H1 (cell line): Measurements from ENCODE around the gene CTSL. TPM values are rescaled to one million over a fixed set of nuclear protein-coding genes. Genes with fewer than 3 reads are reported as not detected.

ENCODE experiments used
- CTCF ChIA-PET: fragments of 300-600 bp; sonication (Branson Sonifier 250); formaldehyde crosslinking; loops from one replicate; lab custom pipeline; 2021; ENCODE audit not compliant: partially characterized antibody; lab: Charles Lee
- POLR2A ChIA-PET: fragments of 300-600 bp; sonication (Branson Sonifier 250); formaldehyde crosslinking; loops from one replicate; lab custom pipeline; 2021; ENCODE audit warnings: inconsistent platforms; ENCODE audit not compliant: partially characterized antibody; lab: Charles Lee
- DNase-seq, 2 experiments: peaks; one replicate each; pipeline versions ENCODE4 v3.0.0 to v3.0.0-alpha.2; 2010 to 2022; ENCODE audit warnings: low spot score in 2 of 2, low read depth in 1 of 2, mixed read lengths in 1 of 2
- FAIRE-seq: peaks from 2 replicates; lab custom pipeline; 2011; peaks lifted over from hg19 to GRCh38; lab: Jason Lieb, UNC
- H2AFZ ChIP-seq: 2 replicates; pipeline ENCODE4 v1.8.1; 2012; ENCODE audit warnings: low read length, inconsistent platforms
- H2AK5ac ChIP-seq: 2 replicates; pipeline ENCODE4 v1.6.1; 2013; ENCODE audit warnings: low read depth, low read length
- H2BK120ac ChIP-seq: replicated peaks from 2 replicates; pipeline ENCODE3; 2013; ENCODE audit warnings: low read depth, low read length, inconsistent platforms
- H2BK12ac ChIP-seq: 2 replicates; pipeline ENCODE4 v1.6.1; 2013; ENCODE audit warnings: low read depth, low read length
- H2BK15ac ChIP-seq: 2 replicates; pipeline ENCODE4 v1.6.1; 2013; ENCODE audit warnings: low read length
- H2BK20ac ChIP-seq: 2 replicates; pipeline ENCODE4 v1.6.1; 2013; ENCODE audit warnings: low read length
- H2BK5ac ChIP-seq: 2 replicates; pipeline ENCODE4 v1.6.1; 2013; ENCODE audit warnings: low read depth, low read length
- H3K14ac ChIP-seq: 2 replicates; pipeline ENCODE4 v1.6.1; 2013; ENCODE audit warnings: inconsistent platforms; ENCODE audit not compliant: insufficient read length
- H3K18ac ChIP-seq: 2 replicates; pipeline ENCODE4 v1.6.1; 2013; ENCODE audit warnings: low read length; ENCODE audit errors: extremely low read depth
- H3K23ac ChIP-seq: 2 replicates; pipeline ENCODE4 v1.6.1; 2013; ENCODE audit warnings: inconsistent platforms; ENCODE audit not compliant: insufficient read length
- H3K23me2 ChIP-seq: 2 replicates; pipeline ENCODE4 v1.6.1; 2013; ENCODE audit warnings: low read depth, low read length
- H3K27ac ChIP-seq: 2 replicates; pipeline ENCODE4 v1.6.1; 2011; ENCODE audit warnings: low read depth, low read length, inconsistent platforms
- H3K27me3 ChIP-seq, 4 experiments: replicated peaks in 1 of 4; 1 replicate in 1 of 4; 2 replicates in 3 of 4; pipeline versions ENCODE4 v1.6.1 to v1.8.1; 2011 to 2013; ENCODE audit warnings: low read length in 3 of 4, mild to moderate bottlenecking in 3 of 4, inconsistent platforms in 2 of 4, mixed read lengths in 2 of 4, moderate library complexity in 1 of 4; ENCODE audit not compliant: control insufficient read depth in 3 of 4, insufficient read depth in 3 of 4; ENCODE audit errors: extremely low read depth in 1 of 4
- H3K36me3 ChIP-seq, 4 experiments: 2 replicates each; pipeline versions ENCODE4 v1.6.1 to v1.8.1; 2011 to 2013; ENCODE audit warnings: mild to moderate bottlenecking in 4 of 4, low read length in 3 of 4, moderate library complexity in 2 of 4, control low read depth in 1 of 4, inconsistent platforms in 1 of 4; ENCODE audit not compliant: insufficient read depth in 4 of 4, control insufficient read depth in 2 of 4
- H3K4ac ChIP-seq: replicated peaks from 2 replicates; pipeline ENCODE3; 2013; ENCODE audit warnings: low read length, low read depth, mixed read lengths, inconsistent platforms; ENCODE audit not compliant: insufficient read length
- H3K4me1 ChIP-seq, 4 experiments: replicated peaks in 1 of 4; 1 replicate in 1 of 4; 2 replicates in 3 of 4; pipeline versions ENCODE4 v1.6.1 to v1.8.1; 2011 to 2013; ENCODE audit warnings: low read length in 3 of 4, inconsistent platforms in 2 of 4, mixed read lengths in 1 of 4; ENCODE audit not compliant: insufficient read depth in 4 of 4, control insufficient read depth in 3 of 4
- H3K4me2 ChIP-seq, 2 experiments: 2 replicates each; pipeline versions ENCODE4 v1.6.1 to v1.8.1; 2011 to 2013; ENCODE audit warnings: low read depth in 2 of 2, low read length in 2 of 2, control low read depth in 1 of 2, inconsistent platforms in 1 of 2, mild to moderate bottlenecking in 1 of 2; ENCODE audit not compliant: insufficient read depth in 1 of 2
- H3K4me3 ChIP-seq, 4 experiments: fragments of 200-600, 300-600 bp in 1 of 4; sonication (generic), shearing (Covaris generic), sonication (Bioruptor Twin) in 1 of 4; 2 replicates each; pipeline versions ENCODE4 v1.5.1 to v1.8.1; 2011 to 2016; ENCODE audit warnings: low read length in 4 of 4, low read depth in 3 of 4, control low read depth in 2 of 4, inconsistent platforms in 2 of 4, mild to moderate bottlenecking in 2 of 4, mixed read lengths in 1 of 4, moderate library complexity in 1 of 4; ENCODE audit not compliant: insufficient read depth in 2 of 4; ENCODE audit errors: extremely low read depth in 1 of 4
- H3K56ac ChIP-seq: replicated peaks from 2 replicates; pipeline ENCODE3; 2013; ENCODE audit warnings: low read depth, mild to moderate bottlenecking, mixed read lengths, low read length, inconsistent platforms; ENCODE audit not compliant: insufficient read length
- H3K79me1 ChIP-seq: 2 replicates; pipeline ENCODE4 v1.6.1; 2013; ENCODE audit warnings: low read depth, low read length, control low read depth
- H3K79me2 ChIP-seq, 2 experiments: 2 replicates each; pipeline versions ENCODE4 v1.6.1 to v1.8.1; 2012 to 2013; ENCODE audit warnings: low read length in 2 of 2, mild to moderate bottlenecking in 2 of 2, inconsistent platforms in 1 of 2; ENCODE audit not compliant: insufficient read depth in 2 of 2, control insufficient read depth in 1 of 2
- H3K9ac ChIP-seq, 4 experiments: replicated peaks in 1 of 4; 1 replicate in 1 of 4; 2 replicates in 3 of 4; pipeline versions ENCODE4 v1.6.1 to v1.8.1; 2011 to 2013; ENCODE audit warnings: low read depth in 3 of 4, low read length in 3 of 4, control low read depth in 2 of 4, mild to moderate bottlenecking in 2 of 4, moderate library complexity in 2 of 4, inconsistent platforms in 1 of 4; ENCODE audit errors: extremely low read depth in 1 of 4
- H3K9me3 ChIP-seq, 2 experiments: 2 replicates each; pipeline versions ENCODE4 v1.6.1 to v1.8.1; 2012 to 2013; ENCODE audit warnings: mild to moderate bottlenecking in 2 of 2, moderate library complexity in 2 of 2, control low read depth in 1 of 2, inconsistent platforms in 1 of 2, low read depth in 1 of 2, low read length in 1 of 2, mixed read lengths in 1 of 2; ENCODE audit not compliant: insufficient read depth in 2 of 2
- H4K20me1 ChIP-seq, 2 experiments: replicated peaks in 1 of 2; 2 replicates each; pipeline versions ENCODE3 to v1.8.1; 2011 to 2013; ENCODE audit warnings: inconsistent platforms in 2 of 2, low read length in 2 of 2, mild to moderate bottlenecking in 1 of 2; ENCODE audit not compliant: insufficient read depth in 2 of 2, control insufficient read depth in 1 of 2
- H4K5ac ChIP-seq: 2 replicates; pipeline ENCODE4 v1.6.1; 2013; ENCODE audit warnings: low read length, low read depth, mixed read lengths, inconsistent platforms; ENCODE audit not compliant: insufficient read length
- H4K8ac ChIP-seq: 2 replicates; pipeline ENCODE4 v1.8.0; 2013; ENCODE audit warnings: mild to moderate bottlenecking, moderate library complexity, low read length, inconsistent platforms; ENCODE audit not compliant: insufficient read depth; ENCODE audit errors: extremely low read depth
- H4K91ac ChIP-seq: replicated peaks from 2 replicates; pipeline ENCODE3; 2013; ENCODE audit warnings: low read length, mixed read lengths, inconsistent platforms; ENCODE audit not compliant: insufficient read length
- FOSL1 ChIP-seq: IDR thresholded peaks from 2 replicates; pipeline ENCODE4 v1.6.1; 2011; ENCODE audit warnings: mild to moderate bottlenecking, low read depth, low read length, moderate library complexity; ENCODE audit not compliant: insufficient read depth
- KDM5A ChIP-seq: fragments of 200-600 bp; IDR thresholded peaks from 2 replicates; pipeline ENCODE4 v1.7.1; 2012; ENCODE audit warnings: mild to moderate bottlenecking, low read length, inconsistent platforms, mixed read lengths
- POU5F1 ChIP-seq: IDR thresholded peaks from 2 replicates; pipeline ENCODE4 v1.6.1; 2011; ENCODE audit warnings: low read depth, mild to moderate bottlenecking, low read length, moderate library complexity
- SP4 ChIP-seq: IDR thresholded peaks from 2 replicates; pipeline ENCODE4 v1.6.1; 2012; ENCODE audit warnings: low read length, inconsistent platforms
- WGBS, 2 experiments: shearing (Covaris generic) in 1 of 2; methylation state at CpG; one replicate each; pipeline versions ENCODE4 v1.1.6 to v1.1.7; 2013 to 2015; ENCODE audit warnings: low lambda C conversion rate in 2 of 2, mixed read lengths in 2 of 2, inconsistent platforms in 1 of 2, low coverage in 1 of 2, missing lambda C conversion rate in 1 of 2; ENCODE audit not compliant: insufficient replicate concordance in 2 of 2, insufficient coverage in 1 of 2, insufficient read length in 1 of 2; ENCODE audit errors: extremely low coverage in 1 of 2, missing lambda C conversion rate in 1 of 2; 5-methylcytosine and 5-hydroxymethylcytosine counted together
- polyA plus RNA-seq, 7 experiments: library from polyadenylated mRNA; depleted of rRNA in 3 of 7; stranded (reverse) in 5 of 7; unstranded in 2 of 7; fragments of >200 nt in 5 of 7; fragments of 200-250 nt in 2 of 7; gene quantifications; 1 replicate in 5 of 7; 2 replicates in 1 of 7; 4 replicates in 1 of 7; pipeline versions ENCODE4 v1.2.1 to v1.2.3, GENCODE V29; 2011 to 2013; ENCODE audit warnings: missing spikeins in 2 of 7, mixed read lengths in 2 of 7
- total RNA-seq: library from RNA; stranded (reverse); fragmentation: NEBNext Ultra II Directional; extraction: Animal tissue kit (Norgen Biotek cat#: 25700); gene quantifications from 2 replicates; pipeline ENCODE4 v1.2.1, GENCODE V29; 2021
- TF ChIP-seq, protein P1 (sequence below): IDR thresholded peaks from 2 replicates; pipeline ENCODE4 v1.6.1; 2011; ENCODE audit warnings: low read length, improper control_type of control experiment
- TF ChIP-seq, protein P2 (sequence below): IDR thresholded peaks from 2 replicates; pipeline ENCODE4 v1.6.1; 2011; ENCODE audit warnings: low read depth, mild to moderate bottlenecking, low read length; ENCODE audit not compliant: insufficient read depth

The CTSL gene
- total and polyA plus RNA-seq, 2 of the 8 experiments (the other 6 are each of a cell fraction or from before 2014, with no cell fraction given): 34.2 to 38.2 TPM

DNA sequence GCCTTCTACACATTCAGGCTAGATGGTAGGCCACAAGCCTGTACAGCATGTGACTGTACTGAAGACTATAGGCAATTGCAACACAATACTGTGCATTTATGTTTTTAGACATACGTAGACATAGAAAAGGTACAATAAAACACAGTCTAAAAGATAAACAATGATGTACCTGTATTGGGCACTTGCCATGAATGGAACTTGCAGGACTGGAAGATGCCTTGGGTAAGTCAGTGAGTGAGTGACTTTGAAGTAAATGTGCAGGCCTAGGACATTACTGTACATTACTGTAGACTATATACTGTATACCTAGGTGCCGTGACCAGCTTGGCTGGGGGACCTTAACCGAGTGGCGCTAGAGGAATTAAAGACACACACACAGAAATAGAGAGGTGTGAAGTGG is 53.1 kb downstream of the CTSL start:
- no peak overlapping the region for H3K14ac ChIP-seq
- H2BK120ac ChIP-seq: no peak overlapping the region
- no peak overlapping the region for H2BK15ac ChIP-seq
- no peak overlapping the region for H3K4me2 ChIP-seq
- no peak overlapping the region for H4K5ac ChIP-seq
- no peaks in the 10 kb centered on the region for H3K23me2 ChIP-seq
- no peaks in the 10 kb centered on the region for H3K36me3 ChIP-seq
- H3K56ac ChIP-seq: no peak overlapping the region
- no peak overlapping the region for H2BK12ac ChIP-seq
- H3K18ac ChIP-seq: no peak overlapping the region
- no peak overlapping the region for H4K91ac ChIP-seq
- peaks cover 5 to 8% of the 10 kb centered on the region in 2 experiments for H3K9me3 ChIP-seq
- ChIA-PET CTCF (no interaction called here), POLR2A (no interaction called here)
- FAIRE-seq (no peak), DNase-seq (no peak)
- TF ChIP-seq, protein P1, sequence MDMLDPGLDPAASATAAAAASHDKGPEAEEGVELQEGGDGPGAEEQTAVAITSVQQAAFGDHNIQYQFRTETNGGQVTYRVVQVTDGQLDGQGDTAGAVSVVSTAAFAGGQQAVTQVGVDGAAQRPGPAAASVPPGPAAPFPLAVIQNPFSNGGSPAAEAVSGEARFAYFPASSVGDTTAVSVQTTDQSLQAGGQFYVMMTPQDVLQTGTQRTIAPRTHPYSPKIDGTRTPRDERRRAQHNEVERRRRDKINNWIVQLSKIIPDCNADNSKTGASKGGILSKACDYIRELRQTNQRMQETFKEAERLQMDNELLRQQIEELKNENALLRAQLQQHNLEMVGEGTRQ: no peak
- TF ChIP-seq POU5F1 (no peak), SP4 (no peak), FOSL1 (no peak), KDM5A (no peak)
- TF ChIP-seq, protein P2, sequence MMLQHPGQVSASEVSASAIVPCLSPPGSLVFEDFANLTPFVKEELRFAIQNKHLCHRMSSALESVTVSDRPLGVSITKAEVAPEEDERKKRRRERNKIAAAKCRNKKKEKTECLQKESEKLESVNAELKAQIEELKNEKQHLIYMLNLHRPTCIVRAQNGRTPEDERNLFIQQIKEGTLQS: no peak
- no peak overlapping the region for H3K4ac ChIP-seq
- H3K79me2 ChIP-seq: no peaks in the 10 kb centered on the region
- no peak overlapping the region for H3K9ac ChIP-seq
- H4K8ac ChIP-seq: no peak overlapping the region
- H3K79me1 ChIP-seq: no peaks in the 10 kb centered on the region
- 87% methylated on average over 4 of the region's 4 CpGs; no CpG with 5 or more reads in 1 of the 2 experiments for WGBS, 2 experiments
- H3K4me3 ChIP-seq: no peak overlapping the region
- no peak overlapping the region for H2AFZ ChIP-seq
- no peak overlapping the region for H3K27ac ChIP-seq
- H2AK5ac ChIP-seq: no peak overlapping the region
- H2BK5ac ChIP-seq: no peak overlapping the region
- H2BK20ac ChIP-seq: no peak overlapping the region
- H3K23ac ChIP-seq: no peak overlapping the region
- no peaks in the 10 kb centered on the region for H4K20me1 ChIP-seq
- H3K4me1 ChIP-seq: no peaks in the 10 kb centered on the region
- H3K27me3 ChIP-seq: no peaks in the 10 kb centered on the region
